ENCODE data around the gene IQCH.

The IQCH gene

DNA sequence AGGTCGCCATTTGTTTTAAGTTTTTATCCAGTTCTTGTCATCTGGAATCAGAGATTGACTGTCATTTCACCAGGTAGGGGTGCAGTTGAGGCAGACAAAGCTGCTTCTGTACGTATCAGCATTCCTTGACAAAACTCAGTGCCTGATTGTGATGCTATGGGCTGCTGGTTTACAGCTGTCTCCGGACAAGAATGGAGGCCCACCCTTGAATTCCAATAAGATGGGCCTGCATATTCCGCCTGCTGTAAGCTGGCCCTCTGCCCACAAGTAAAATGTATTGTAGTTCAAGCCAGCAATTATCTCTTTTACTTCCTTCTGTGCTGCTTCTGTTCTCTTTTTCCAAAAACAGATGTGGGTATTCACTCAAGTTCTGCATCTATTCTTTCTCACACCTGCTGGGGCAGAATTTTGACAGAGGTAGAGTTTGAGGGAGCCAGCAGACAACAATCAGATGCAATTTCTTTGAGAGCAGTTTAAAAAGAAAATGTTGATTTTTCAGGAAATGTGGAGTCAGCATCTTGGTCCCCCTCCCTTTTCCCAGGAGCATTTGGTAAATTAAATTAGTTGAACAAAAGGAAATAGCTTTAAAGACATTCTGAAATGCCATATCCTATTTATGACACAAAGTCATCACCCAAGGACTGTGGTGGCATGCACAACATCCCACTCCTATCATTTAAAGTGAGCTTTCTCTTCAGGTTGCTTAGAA lies 53.5 kb downstream of the IQCH start:
- TF ChIP-seq, protein P1, sequence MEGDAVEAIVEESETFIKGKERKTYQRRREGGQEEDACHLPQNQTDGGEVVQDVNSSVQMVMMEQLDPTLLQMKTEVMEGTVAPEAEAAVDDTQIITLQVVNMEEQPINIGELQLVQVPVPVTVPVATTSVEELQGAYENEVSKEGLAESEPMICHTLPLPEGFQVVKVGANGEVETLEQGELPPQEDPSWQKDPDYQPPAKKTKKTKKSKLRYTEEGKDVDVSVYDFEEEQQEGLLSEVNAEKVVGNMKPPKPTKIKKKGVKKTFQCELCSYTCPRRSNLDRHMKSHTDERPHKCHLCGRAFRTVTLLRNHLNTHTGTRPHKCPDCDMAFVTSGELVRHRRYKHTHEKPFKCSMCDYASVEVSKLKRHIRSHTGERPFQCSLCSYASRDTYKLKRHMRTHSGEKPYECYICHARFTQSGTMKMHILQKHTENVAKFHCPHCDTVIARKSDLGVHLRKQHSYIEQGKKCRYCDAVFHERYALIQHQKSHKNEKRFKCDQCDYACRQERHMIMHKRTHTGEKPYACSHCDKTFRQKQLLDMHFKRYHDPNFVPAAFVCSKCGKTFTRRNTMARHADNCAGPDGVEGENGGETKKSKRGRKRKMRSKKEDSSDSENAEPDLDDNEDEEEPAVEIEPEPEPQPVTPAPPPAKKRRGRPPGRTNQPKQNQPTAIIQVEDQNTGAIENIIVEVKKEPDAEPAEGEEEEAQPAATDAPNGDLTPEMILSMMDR (IDR thresholded peaks at IDR 0.05; ENCODE audit: low read depth, low read length, missing control alignments), result no peak
- no peak for DNase-seq (ENCODE audit: low read depth)
- H3K4me3 ChIP-seq (ENCODE audit: low read depth, low read length), result no peak overlapping the region

GRCh38 chr15:67311731-67312130 lies 57.1 kb downstream of the IQCH start:
- no peak overlapping the region for H3K4me3 ChIP-seq (ENCODE audit: low read depth, low read length)
- no peak for DNase-seq (ENCODE audit: low read depth)
- TF ChIP-seq, protein P1 (IDR thresholded peaks at IDR 0.05; ENCODE audit: low read depth, low read length, missing control alignments), result no peak

DNA sequence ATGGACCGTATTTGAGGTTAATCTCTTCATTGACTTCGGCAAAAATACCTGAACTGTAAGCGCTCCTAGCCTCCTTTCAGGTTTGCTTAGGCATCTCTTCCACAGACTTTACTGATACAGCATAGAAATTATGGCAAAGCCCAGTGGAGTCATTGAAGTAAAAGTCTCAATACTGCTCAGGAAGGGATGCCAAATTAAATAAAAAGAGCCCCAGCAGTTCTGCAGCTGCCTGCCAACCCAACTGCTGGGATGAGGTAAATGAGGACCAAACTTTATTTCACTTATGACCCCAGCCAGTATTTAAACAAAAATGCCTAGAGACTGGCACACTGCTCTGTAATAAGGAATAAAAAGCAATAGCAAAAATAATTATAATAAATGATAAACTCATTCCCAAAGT lies 65.4 kb downstream of the IQCH start:
- TF ChIP-seq, protein P1 (IDR thresholded peaks at IDR 0.05; ENCODE audit: low read depth, low read length, missing control alignments), result no peak
- no peak overlapping the region for H3K4me3 ChIP-seq (ENCODE audit: low read depth, low read length)
- no peak for DNase-seq (ENCODE audit: low read depth)

DNA sequence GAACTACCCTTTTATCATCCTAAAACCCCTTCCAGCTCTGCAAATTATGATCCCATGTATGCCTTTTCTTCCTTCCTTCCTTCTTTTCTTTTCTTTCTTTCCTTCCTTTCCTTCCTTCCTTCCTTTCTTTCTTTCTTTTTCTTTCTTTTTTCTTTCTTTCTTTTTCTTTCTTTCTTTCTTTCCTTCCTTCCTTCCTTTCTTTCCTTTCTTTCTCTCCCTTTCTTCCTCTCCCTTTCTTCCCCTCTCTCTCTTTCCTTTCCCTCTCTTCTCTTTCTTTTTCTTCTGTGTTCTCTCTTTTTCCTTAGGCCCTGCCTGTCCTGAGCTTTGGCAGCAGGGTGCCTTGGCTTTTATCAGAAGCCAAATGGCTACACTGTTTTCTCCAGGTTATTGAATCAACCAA lies 66.8 kb downstream of the IQCH start:
- no peak for DNase-seq (ENCODE audit: low read depth)
- H3K4me3 ChIP-seq (ENCODE audit: low read depth, low read length), result no peak overlapping the region
- TF ChIP-seq, protein P1 (IDR thresholded peaks at IDR 0.05; ENCODE audit: low read depth, low read length, missing control alignments), result no peak

- no peak overlapping the region for H3K4me3 ChIP-seq (ENCODE audit: low read depth, low read length)
- TF ChIP-seq, protein P1 (IDR thresholded peaks at IDR 0.05; ENCODE audit: low read depth, low read length, missing control alignments), result no peak
- DNase-seq (ENCODE audit: low read depth), result no peak
Measured at GRCh38 chr15:67322481-67322880, 67.9 kb downstream of the IQCH start.

GRCh38 chr15:67327312-67327711 lies 72.7 kb downstream of the IQCH start:
- TF ChIP-seq, protein P1 (IDR thresholded peaks at IDR 0.05; ENCODE audit: low read depth, low read length, missing control alignments), result no peak
- H3K4me3 ChIP-seq (ENCODE audit: low read depth, low read length), result no peak overlapping the region
- no peak for DNase-seq (ENCODE audit: low read depth)

DNA sequence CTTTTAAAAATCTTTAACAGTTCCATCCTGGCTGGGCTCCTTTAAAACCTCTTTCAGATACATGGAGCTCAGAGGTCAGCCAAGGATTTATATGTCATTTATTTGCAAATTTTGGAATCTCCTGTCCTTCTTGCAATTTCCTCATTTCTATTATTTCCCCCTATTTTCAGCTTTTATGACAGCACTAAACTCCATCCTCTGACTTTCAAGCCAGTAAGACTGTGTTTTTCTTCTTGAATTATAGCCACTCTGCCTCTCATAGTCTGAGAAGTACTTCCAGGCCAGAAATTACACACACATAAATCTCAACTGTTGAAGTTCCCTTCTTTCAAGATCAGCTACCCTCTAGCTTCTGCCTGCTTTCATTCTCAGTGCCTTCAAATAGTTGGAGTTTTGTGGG lies 73.2 kb downstream of the IQCH start:
- no peak for DNase-seq (ENCODE audit: low read depth)

More for the DNA sequence above, 73.2 kb downstream of the IQCH start:
- H3K4me3 ChIP-seq (ENCODE audit: low read depth, low read length), result no peak overlapping the region
- TF ChIP-seq, protein P1 (IDR thresholded peaks at IDR 0.05; ENCODE audit: low read depth, low read length, missing control alignments), result no peak
